H1 (cell line): ENCODE results near the gene B3GALT5. TPM values are rescaled to one million over a fixed set of nuclear protein-coding genes. Genes with fewer than 3 reads are reported as not detected.
A peak's percentile ranks its signal among the peaks of the same experiment; 100 is the strongest.

Experiments used
- CTCF ChIA-PET: fragments of 300-600 bp; sonication (Branson Sonifier 250); formaldehyde crosslinking; loops from one replicate; lab custom pipeline; 2021; ENCODE audit not compliant: partially characterized antibody; lab: Charles Lee
- POLR2A ChIA-PET: fragments of 300-600 bp; sonication (Branson Sonifier 250); formaldehyde crosslinking; loops from one replicate; lab custom pipeline; 2021; ENCODE audit warnings: inconsistent platforms; ENCODE audit not compliant: partially characterized antibody; lab: Charles Lee
- DNase-seq, 2 experiments: peaks; one replicate each; pipeline versions ENCODE4 v3.0.0 to v3.0.0-alpha.2; 2010 to 2022; ENCODE audit warnings: low spot score in 2 of 2, low read depth in 1 of 2, mixed read lengths in 1 of 2
- FAIRE-seq: peaks from 2 replicates; lab custom pipeline; 2011; peaks lifted over from hg19 to GRCh38; lab: Jason Lieb, UNC
- H2AFZ ChIP-seq: 2 replicates; pipeline ENCODE4 v1.8.1; 2012; ENCODE audit warnings: low read length, inconsistent platforms
- H2AK5ac ChIP-seq: 2 replicates; pipeline ENCODE4 v1.6.1; 2013; ENCODE audit warnings: low read depth, low read length
- H2BK120ac ChIP-seq: replicated peaks from 2 replicates; pipeline ENCODE3; 2013; ENCODE audit warnings: low read depth, low read length, inconsistent platforms
- H2BK12ac ChIP-seq: 2 replicates; pipeline ENCODE4 v1.6.1; 2013; ENCODE audit warnings: low read depth, low read length
- H2BK15ac ChIP-seq: 2 replicates; pipeline ENCODE4 v1.6.1; 2013; ENCODE audit warnings: low read length
- H2BK20ac ChIP-seq: 2 replicates; pipeline ENCODE4 v1.6.1; 2013; ENCODE audit warnings: low read length
- H2BK5ac ChIP-seq: 2 replicates; pipeline ENCODE4 v1.6.1; 2013; ENCODE audit warnings: low read depth, low read length
- H3K14ac ChIP-seq: 2 replicates; pipeline ENCODE4 v1.6.1; 2013; ENCODE audit warnings: inconsistent platforms; ENCODE audit not compliant: insufficient read length
- H3K18ac ChIP-seq: 2 replicates; pipeline ENCODE4 v1.6.1; 2013; ENCODE audit warnings: low read length; ENCODE audit errors: extremely low read depth
- H3K23ac ChIP-seq: 2 replicates; pipeline ENCODE4 v1.6.1; 2013; ENCODE audit warnings: inconsistent platforms; ENCODE audit not compliant: insufficient read length
- H3K23me2 ChIP-seq: 2 replicates; pipeline ENCODE4 v1.6.1; 2013; ENCODE audit warnings: low read depth, low read length
- H3K27ac ChIP-seq: 2 replicates; pipeline ENCODE4 v1.6.1; 2011; ENCODE audit warnings: low read depth, low read length, inconsistent platforms
- H3K27me3 ChIP-seq, 4 experiments: replicated peaks in 1 of 4; 1 replicate in 1 of 4; 2 replicates in 3 of 4; pipeline versions ENCODE4 v1.6.1 to v1.8.1; 2011 to 2013; ENCODE audit warnings: low read length in 3 of 4, mild to moderate bottlenecking in 3 of 4, inconsistent platforms in 2 of 4, mixed read lengths in 2 of 4, moderate library complexity in 1 of 4; ENCODE audit not compliant: control insufficient read depth in 3 of 4, insufficient read depth in 3 of 4; ENCODE audit errors: extremely low read depth in 1 of 4
- H3K36me3 ChIP-seq, 4 experiments: 2 replicates each; pipeline versions ENCODE4 v1.6.1 to v1.8.1; 2011 to 2013; ENCODE audit warnings: mild to moderate bottlenecking in 4 of 4, low read length in 3 of 4, moderate library complexity in 2 of 4, control low read depth in 1 of 4, inconsistent platforms in 1 of 4; ENCODE audit not compliant: insufficient read depth in 4 of 4, control insufficient read depth in 2 of 4
- H3K4ac ChIP-seq: replicated peaks from 2 replicates; pipeline ENCODE3; 2013; ENCODE audit warnings: low read length, low read depth, mixed read lengths, inconsistent platforms; ENCODE audit not compliant: insufficient read length
- H3K4me1 ChIP-seq, 4 experiments: replicated peaks in 1 of 4; 1 replicate in 1 of 4; 2 replicates in 3 of 4; pipeline versions ENCODE4 v1.6.1 to v1.8.1; 2011 to 2013; ENCODE audit warnings: low read length in 3 of 4, inconsistent platforms in 2 of 4, mixed read lengths in 1 of 4; ENCODE audit not compliant: insufficient read depth in 4 of 4, control insufficient read depth in 3 of 4
- H3K4me2 ChIP-seq, 2 experiments: 2 replicates each; pipeline versions ENCODE4 v1.6.1 to v1.8.1; 2011 to 2013; ENCODE audit warnings: low read depth in 2 of 2, low read length in 2 of 2, control low read depth in 1 of 2, inconsistent platforms in 1 of 2, mild to moderate bottlenecking in 1 of 2; ENCODE audit not compliant: insufficient read depth in 1 of 2
- H3K4me3 ChIP-seq, 4 experiments: fragments of 200-600, 300-600 bp in 1 of 4; sonication (generic), shearing (Covaris generic), sonication (Bioruptor Twin) in 1 of 4; 2 replicates each; pipeline versions ENCODE4 v1.5.1 to v1.8.1; 2011 to 2016; ENCODE audit warnings: low read length in 4 of 4, low read depth in 3 of 4, control low read depth in 2 of 4, inconsistent platforms in 2 of 4, mild to moderate bottlenecking in 2 of 4, mixed read lengths in 1 of 4, moderate library complexity in 1 of 4; ENCODE audit not compliant: insufficient read depth in 2 of 4; ENCODE audit errors: extremely low read depth in 1 of 4
- H3K56ac ChIP-seq: replicated peaks from 2 replicates; pipeline ENCODE3; 2013; ENCODE audit warnings: low read depth, mild to moderate bottlenecking, mixed read lengths, low read length, inconsistent platforms; ENCODE audit not compliant: insufficient read length
- H3K79me1 ChIP-seq: 2 replicates; pipeline ENCODE4 v1.6.1; 2013; ENCODE audit warnings: low read depth, low read length, control low read depth
- H3K79me2 ChIP-seq, 2 experiments: 2 replicates each; pipeline versions ENCODE4 v1.6.1 to v1.8.1; 2012 to 2013; ENCODE audit warnings: low read length in 2 of 2, mild to moderate bottlenecking in 2 of 2, inconsistent platforms in 1 of 2; ENCODE audit not compliant: insufficient read depth in 2 of 2, control insufficient read depth in 1 of 2
- H3K9ac ChIP-seq, 4 experiments: replicated peaks in 1 of 4; 1 replicate in 1 of 4; 2 replicates in 3 of 4; pipeline versions ENCODE4 v1.6.1 to v1.8.1; 2011 to 2013; ENCODE audit warnings: low read depth in 3 of 4, low read length in 3 of 4, control low read depth in 2 of 4, mild to moderate bottlenecking in 2 of 4, moderate library complexity in 2 of 4, inconsistent platforms in 1 of 4; ENCODE audit errors: extremely low read depth in 1 of 4
- H3K9me3 ChIP-seq, 2 experiments: 2 replicates each; pipeline versions ENCODE4 v1.6.1 to v1.8.1; 2012 to 2013; ENCODE audit warnings: mild to moderate bottlenecking in 2 of 2, moderate library complexity in 2 of 2, control low read depth in 1 of 2, inconsistent platforms in 1 of 2, low read depth in 1 of 2, low read length in 1 of 2, mixed read lengths in 1 of 2; ENCODE audit not compliant: insufficient read depth in 2 of 2
- H4K20me1 ChIP-seq, 2 experiments: replicated peaks in 1 of 2; 2 replicates each; pipeline versions ENCODE3 to v1.8.1; 2011 to 2013; ENCODE audit warnings: inconsistent platforms in 2 of 2, low read length in 2 of 2, mild to moderate bottlenecking in 1 of 2; ENCODE audit not compliant: insufficient read depth in 2 of 2, control insufficient read depth in 1 of 2
- H4K5ac ChIP-seq: 2 replicates; pipeline ENCODE4 v1.6.1; 2013; ENCODE audit warnings: low read length, low read depth, mixed read lengths, inconsistent platforms; ENCODE audit not compliant: insufficient read length
- H4K8ac ChIP-seq: 2 replicates; pipeline ENCODE4 v1.8.0; 2013; ENCODE audit warnings: mild to moderate bottlenecking, moderate library complexity, low read length, inconsistent platforms; ENCODE audit not compliant: insufficient read depth; ENCODE audit errors: extremely low read depth
- H4K91ac ChIP-seq: replicated peaks from 2 replicates; pipeline ENCODE3; 2013; ENCODE audit warnings: low read length, mixed read lengths, inconsistent platforms; ENCODE audit not compliant: insufficient read length
- CBX5 ChIP-seq: fragments of 300-800, 300-1000 bp; sonication (generic); IDR thresholded peaks from 2 replicates; pipeline ENCODE4 v1.7.1; 2016; ENCODE audit warnings: antibody characterized with exemption, low read length, low read depth
- KDM5A ChIP-seq: fragments of 200-600 bp; IDR thresholded peaks from 2 replicates; pipeline ENCODE4 v1.7.1; 2012; ENCODE audit warnings: mild to moderate bottlenecking, low read length, inconsistent platforms, mixed read lengths
- RAD21 ChIP-seq, 2 experiments: IDR thresholded peaks in 1 of 2; conservative IDR thresholded peaks in 1 of 2; 2 replicates each; pipeline ENCODE4 v1.6.1; 2011; ENCODE audit warnings: low read depth in 2 of 2, low read length in 2 of 2, improper control_type of control experiment in 1 of 2, inconsistent platforms in 1 of 2, mild to moderate bottlenecking in 1 of 2, moderate library complexity in 1 of 2
- WGBS, 2 experiments: shearing (Covaris generic) in 1 of 2; methylation state at CpG; one replicate each; pipeline versions ENCODE4 v1.1.6 to v1.1.7; 2013 to 2015; ENCODE audit warnings: low lambda C conversion rate in 2 of 2, mixed read lengths in 2 of 2, inconsistent platforms in 1 of 2, low coverage in 1 of 2, missing lambda C conversion rate in 1 of 2; ENCODE audit not compliant: insufficient replicate concordance in 2 of 2, insufficient coverage in 1 of 2, insufficient read length in 1 of 2; ENCODE audit errors: extremely low coverage in 1 of 2, missing lambda C conversion rate in 1 of 2; 5-methylcytosine and 5-hydroxymethylcytosine counted together
- polyA plus RNA-seq, 7 experiments: library from polyadenylated mRNA; depleted of rRNA in 3 of 7; stranded (reverse) in 5 of 7; unstranded in 2 of 7; fragments of >200 nt in 5 of 7; fragments of 200-250 nt in 2 of 7; gene quantifications; 1 replicate in 5 of 7; 2 replicates in 1 of 7; 4 replicates in 1 of 7; pipeline versions ENCODE4 v1.2.1 to v1.2.3, GENCODE V29; 2011 to 2013; ENCODE audit warnings: missing spikeins in 2 of 7, mixed read lengths in 2 of 7
- total RNA-seq: library from RNA; stranded (reverse); fragmentation: NEBNext Ultra II Directional; extraction: Animal tissue kit (Norgen Biotek cat#: 25700); gene quantifications from 2 replicates; pipeline ENCODE4 v1.2.1, GENCODE V29; 2021
- TF ChIP-seq, protein P1 (sequence below), 3 experiments: IDR thresholded peaks; 1 replicate in 2 of 3; 2 replicates in 1 of 3; pipeline versions ENCODE4 v1.5.1 to v1.6.1; 2011; ENCODE audit warnings: low read length in 3 of 3, mild to moderate bottlenecking in 3 of 3, inconsistent platforms in 2 of 3, low read depth in 1 of 3, moderate library complexity in 1 of 3; ENCODE audit not compliant: insufficient read depth in 1 of 3; ENCODE audit errors: control extremely low read depth in 1 of 3
- TF ChIP-seq, protein P2 (sequence below): IDR thresholded peaks from 2 replicates; pipeline ENCODE4 v1.6.1; 2012; ENCODE audit warnings: low read length, inconsistent platforms

The B3GALT5 gene
- total and polyA plus RNA-seq, 2 of the 8 experiments (the other 6 are each of a cell fraction or from before 2014, with no cell fraction given) = 11.9 to 25.1 TPM

DNA sequence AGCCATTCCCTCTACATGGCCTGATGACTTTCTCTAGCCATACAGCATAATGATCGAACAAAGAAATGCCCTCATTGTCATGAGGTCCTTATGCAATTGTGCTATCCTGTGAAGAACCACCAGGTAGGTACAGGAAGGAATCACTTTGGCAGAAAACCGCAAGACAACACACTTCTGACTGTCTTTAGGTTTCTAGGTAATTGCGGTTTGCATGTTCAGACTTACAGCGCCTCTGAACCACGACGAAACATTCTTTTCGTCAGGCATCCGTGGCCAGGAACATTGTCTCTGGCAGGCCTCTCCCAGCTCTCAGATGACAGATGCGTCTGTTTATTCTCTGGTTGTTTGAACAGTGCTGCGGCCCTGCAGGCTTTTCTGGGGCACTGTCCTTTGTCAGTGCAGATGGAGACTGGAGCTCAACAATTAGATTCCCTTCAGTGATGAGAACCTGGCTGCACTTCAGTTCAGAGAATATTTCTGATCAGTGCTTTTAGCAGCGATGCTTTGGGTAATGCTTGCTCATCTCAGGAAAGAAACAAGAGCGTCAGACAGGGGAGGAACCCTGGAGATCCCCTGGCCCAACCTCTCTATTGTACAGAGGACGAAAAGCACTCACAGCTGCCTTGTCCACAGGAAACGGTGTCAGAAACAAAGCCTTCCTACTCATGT is 63.4 kb downstream of the B3GALT5 start:
- no peak overlapping the region for H2AFZ ChIP-seq
- no peak overlapping the region for H3K18ac ChIP-seq
- H3K79me1 ChIP-seq = no peaks in the 10 kb centered on the region; the same call in 1 of the 2 replicates
- H3K27me3 ChIP-seq = no peaks in the 10 kb centered on the region
- peaks cover 0 to 6% (median under 1%) of the 10 kb centered on the region in 4 experiments; a peak in 4 of 7 replicates for H3K4me1 ChIP-seq
- no peak overlapping the region for H3K56ac ChIP-seq
- no peak overlapping the region for H3K14ac ChIP-seq
- FAIRE-seq (no peak), DNase-seq (no peak)
- H3K23me2 ChIP-seq = no peaks in the 10 kb centered on the region
- H3K4me3 ChIP-seq = no peak overlapping the region
- 88% methylated on average over 14 of the region's 14 CpGs; no CpG with 5 or more reads in 1 of the 2 experiments for WGBS, 2 experiments
- no peak overlapping the region for H2BK5ac ChIP-seq
- H4K91ac ChIP-seq = no peak overlapping the region
- ChIA-PET POLR2A (interaction anchor here (0.7 to 1.6 kb wide), 6 partner anchors 9 to 65 kb away, joined by 3 to 6 read pairs (median 4); no protein-coding TSS in a partner anchor), CTCF (interaction anchor here (0.7 to 3.0 kb wide), 23 partner anchors 9 to 605 kb away, joined by 3 to 14 read pairs (median 4); no protein-coding TSS in a partner anchor)
- H3K23ac ChIP-seq = no peak overlapping the region
- TF ChIP-seq, protein P1, sequence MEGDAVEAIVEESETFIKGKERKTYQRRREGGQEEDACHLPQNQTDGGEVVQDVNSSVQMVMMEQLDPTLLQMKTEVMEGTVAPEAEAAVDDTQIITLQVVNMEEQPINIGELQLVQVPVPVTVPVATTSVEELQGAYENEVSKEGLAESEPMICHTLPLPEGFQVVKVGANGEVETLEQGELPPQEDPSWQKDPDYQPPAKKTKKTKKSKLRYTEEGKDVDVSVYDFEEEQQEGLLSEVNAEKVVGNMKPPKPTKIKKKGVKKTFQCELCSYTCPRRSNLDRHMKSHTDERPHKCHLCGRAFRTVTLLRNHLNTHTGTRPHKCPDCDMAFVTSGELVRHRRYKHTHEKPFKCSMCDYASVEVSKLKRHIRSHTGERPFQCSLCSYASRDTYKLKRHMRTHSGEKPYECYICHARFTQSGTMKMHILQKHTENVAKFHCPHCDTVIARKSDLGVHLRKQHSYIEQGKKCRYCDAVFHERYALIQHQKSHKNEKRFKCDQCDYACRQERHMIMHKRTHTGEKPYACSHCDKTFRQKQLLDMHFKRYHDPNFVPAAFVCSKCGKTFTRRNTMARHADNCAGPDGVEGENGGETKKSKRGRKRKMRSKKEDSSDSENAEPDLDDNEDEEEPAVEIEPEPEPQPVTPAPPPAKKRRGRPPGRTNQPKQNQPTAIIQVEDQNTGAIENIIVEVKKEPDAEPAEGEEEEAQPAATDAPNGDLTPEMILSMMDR (IDR thresholded peaks at IDR 0.05; ENCODE audit: control extremely low read depth in 1 of 3, insufficient read depth in 1 of 3, low read depth in 1 of 3, low read length in 3 of 3) = peak in 1 of 3 experiments; percentile 4; a peak in 1 of 4 replicates
- no peak for TF ChIP-seq CBX5
- no peak for TF ChIP-seq KDM5A
- TF ChIP-seq RAD21 (IDR thresholded peaks at IDR 0.05 in 1 of 2, conservative IDR thresholded peaks at IDR 0.05 in 1 of 2; ENCODE audit: low read depth in 2 of 2, low read length in 2 of 2) = 0 out of 4 replicates have a peak, but pooled peaks of 1 of the 2 experiments have one; percentile 9
- TF ChIP-seq, protein P2, sequence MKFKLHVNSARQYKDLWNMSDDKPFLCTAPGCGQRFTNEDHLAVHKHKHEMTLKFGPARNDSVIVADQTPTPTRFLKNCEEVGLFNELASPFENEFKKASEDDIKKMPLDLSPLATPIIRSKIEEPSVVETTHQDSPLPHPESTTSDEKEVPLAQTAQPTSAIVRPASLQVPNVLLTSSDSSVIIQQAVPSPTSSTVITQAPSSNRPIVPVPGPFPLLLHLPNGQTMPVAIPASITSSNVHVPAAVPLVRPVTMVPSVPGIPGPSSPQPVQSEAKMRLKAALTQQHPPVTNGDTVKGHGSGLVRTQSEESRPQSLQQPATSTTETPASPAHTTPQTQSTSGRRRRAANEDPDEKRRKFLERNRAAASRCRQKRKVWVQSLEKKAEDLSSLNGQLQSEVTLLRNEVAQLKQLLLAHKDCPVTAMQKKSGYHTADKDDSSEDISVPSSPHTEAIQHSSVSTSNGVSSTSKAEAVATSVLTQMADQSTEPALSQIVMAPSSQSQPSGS = no peak
- no peak overlapping the region for H4K5ac ChIP-seq
- no peak overlapping the region for H3K4me2 ChIP-seq
- H3K4ac ChIP-seq = no peak overlapping the region
- H4K8ac ChIP-seq = no peak overlapping the region
- H2AK5ac ChIP-seq = no peak overlapping the region
- H3K27ac ChIP-seq = no peak overlapping the region
- no peak overlapping the region for H2BK12ac ChIP-seq
- no peak overlapping the region for H3K9ac ChIP-seq
- H3K9me3 ChIP-seq = peaks cover 0 to 5% of the 10 kb centered on the region in 2 experiments; a peak in 1 of 4 replicates
- H3K79me2 ChIP-seq = no peaks in the 10 kb centered on the region
- H4K20me1 ChIP-seq = no peaks in the 10 kb centered on the region
- H2BK20ac ChIP-seq = no peak overlapping the region
- peaks cover 0 to 9% (median 0%) of the 10 kb centered on the region in 4 experiments; a peak in 1 of 8 replicates for H3K36me3 ChIP-seq
- no peak overlapping the region for H2BK120ac ChIP-seq
- no peak overlapping the region for H2BK15ac ChIP-seq
